ENCODE results near the gene YPEL3.

GRCh38 chr16:30115238-30115637, 19.2 kb upstream of the YPEL3 start:
- TF ChIP-seq CTCF (IDR thresholded peaks at IDR 0.05) (no peak), POLR2A (IDR thresholded peaks at IDR 0.05) (no peak)

Data from adrenal gland (tissue), 5 donors.